ENCODE measurements around the gene UVRAG. TPM values are rescaled to one million over a fixed set of nuclear protein-coding genes. Genes with fewer than 3 reads are reported as not detected.

Gene UVRAG
- total RNA-seq, 1 donor from 2014 or later, result 44.7 TPM

DNA sequence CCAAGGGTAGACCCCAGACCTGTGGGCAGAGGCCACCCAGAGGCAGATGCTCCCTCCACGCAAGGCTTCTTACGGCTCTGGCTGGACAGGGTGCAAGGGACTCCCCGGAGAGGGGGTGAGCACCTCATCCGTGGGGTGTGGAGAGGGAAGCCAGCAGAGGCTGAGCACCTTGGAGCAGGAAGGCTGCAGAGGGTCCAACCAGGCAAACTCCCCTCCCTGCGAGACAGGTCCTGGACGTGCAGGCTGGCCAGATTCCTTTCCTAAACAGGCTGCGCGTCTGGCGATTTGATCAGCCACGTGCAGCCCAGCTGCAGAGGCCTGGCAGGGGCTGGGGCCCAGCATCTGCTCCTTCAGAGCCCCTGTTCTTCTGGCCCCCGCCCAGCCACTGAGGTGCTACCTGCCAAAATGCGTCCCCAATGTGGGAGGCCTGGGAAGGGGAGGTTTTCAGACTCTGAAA, 342.0 kb downstream of the UVRAG start:
- no peak for DNase-seq (ENCODE audit: extremely low read depth, low read depth, low spot score)

DNA sequence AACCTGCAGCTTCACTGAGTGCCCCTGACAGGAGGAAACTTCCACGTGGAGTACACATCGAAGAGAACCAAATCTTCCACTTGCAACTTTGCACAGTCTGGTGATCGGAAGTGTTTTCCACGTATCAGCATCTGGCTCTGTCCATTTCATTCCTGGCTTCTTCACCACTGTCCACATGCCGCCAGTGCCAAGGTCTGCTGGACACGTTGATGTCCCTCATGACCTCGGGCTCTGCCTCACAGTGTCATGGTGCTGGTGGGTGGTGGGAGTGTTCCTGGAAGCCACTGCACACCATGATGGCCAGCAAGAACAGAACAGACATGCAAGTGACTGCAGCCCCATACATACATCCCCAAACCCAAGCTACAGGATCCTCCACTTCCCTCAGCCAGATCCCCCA, 342.9 kb downstream of the UVRAG start:
- no peak for DNase-seq (ENCODE audit: extremely low read depth, low read depth, low spot score)

DNA sequence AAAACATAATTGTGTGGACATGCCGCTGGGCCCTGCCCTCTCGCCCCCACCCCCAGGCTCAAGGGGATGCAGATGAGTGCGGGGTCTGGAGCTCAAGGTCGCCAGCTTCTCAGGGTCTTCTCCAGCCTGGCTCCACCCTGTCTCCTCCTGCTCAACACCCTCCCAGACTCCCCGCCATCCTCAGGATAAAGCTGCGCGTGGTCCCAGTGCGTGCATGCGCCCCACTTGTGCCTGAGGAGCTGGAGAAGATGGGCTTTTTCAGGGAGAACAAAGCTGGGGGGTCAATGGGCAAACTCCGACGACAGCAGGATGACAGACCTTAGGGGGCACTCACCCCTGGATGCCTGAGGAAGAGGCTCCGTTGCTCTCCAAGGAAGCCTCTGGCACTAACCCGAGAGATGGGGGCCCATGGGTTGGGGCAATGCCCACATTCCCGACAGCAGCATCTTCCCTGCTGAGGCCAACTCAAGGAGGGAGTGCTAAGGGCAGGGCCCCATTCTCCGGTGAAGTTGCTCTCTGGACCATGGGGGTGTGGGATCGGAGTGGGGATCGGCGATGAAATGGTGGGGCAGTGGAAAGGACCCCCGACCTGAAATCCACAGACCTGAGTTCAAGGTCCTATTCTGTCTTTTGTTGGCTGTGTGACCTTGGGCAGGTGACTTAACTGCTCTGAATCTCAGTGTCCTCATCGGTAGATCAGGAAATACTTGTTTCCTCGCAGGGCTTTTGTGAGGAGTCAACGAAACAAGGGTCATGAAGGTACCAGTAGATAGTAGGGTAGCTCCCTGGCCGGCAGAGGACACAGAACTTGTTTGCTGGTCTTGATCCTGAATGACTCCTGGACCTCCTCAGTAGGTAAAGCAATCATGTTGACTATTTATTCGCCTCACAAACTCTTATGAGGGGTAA, 343.6 kb downstream of the UVRAG start:
- DNase-seq (ENCODE audit: extremely low read depth, low read depth, low spot score), result no peak

DNA sequence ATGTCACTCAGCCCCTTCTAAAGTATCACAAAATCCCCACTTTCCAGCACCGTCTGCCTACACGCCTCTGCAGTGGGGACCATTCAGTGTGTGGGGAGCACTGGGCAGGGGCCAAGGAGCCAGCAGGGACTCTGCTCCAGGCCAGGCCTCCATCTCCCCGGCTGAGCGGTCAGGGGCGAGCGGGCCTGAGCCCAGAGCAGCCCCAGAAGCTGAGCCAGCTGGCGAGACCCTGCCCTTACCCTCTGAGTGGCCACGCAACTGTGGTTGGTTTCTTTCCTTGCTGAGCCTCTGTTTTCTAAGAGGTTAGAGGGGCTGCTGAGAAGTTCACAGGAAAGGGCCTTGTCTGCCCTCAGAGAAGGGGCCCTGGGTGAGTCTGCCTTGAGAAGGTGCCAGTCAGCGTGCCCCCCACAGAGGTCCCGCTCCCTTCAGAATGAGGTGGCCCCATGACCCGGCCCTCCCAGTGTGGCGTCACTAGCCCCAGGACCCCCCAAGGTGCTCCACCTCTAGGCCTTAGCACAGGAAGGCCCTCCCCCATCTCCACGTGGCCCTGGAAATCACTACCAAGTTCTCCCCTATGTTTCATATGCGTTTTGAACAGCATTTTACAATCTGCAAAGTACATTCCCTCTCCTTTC, 344.4 kb downstream of the UVRAG start:
- DNase-seq (ENCODE audit: extremely low read depth, low read depth, low spot score), result no peak

DNA sequence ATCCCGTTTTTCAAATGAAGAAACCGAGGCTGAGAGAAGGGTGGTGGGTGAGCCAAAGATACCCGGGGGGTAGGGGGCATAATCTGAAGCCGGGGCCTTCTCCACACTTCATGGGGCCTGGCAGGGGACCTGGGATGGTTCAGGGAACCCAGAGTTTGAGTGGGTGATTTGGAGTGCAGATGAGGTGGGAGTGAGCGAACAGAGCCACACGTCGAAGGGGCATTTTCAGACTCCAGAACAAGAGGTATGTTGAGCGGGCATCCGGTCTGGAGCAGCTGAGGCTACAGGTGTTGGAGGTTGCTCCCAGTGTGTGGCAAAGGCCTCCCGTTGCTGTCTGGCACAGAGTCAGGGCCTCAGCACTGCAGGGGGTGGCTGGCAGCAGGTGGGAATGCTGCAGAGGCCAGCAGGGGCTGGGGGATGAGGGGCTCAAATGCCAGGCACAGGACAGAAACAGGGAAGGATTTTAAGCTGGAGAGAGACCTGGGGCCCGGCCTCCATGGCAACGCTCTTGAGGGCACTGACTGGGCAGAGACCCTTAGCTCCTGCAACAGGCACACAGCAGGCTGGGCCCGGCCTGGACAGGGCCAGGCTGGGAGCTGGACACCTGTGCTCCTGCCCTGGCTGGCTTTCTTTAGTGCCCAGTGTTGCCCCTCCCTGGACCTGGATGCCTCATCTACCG, 345.1 kb downstream of the UVRAG start:
- no peak for DNase-seq (ENCODE audit: extremely low read depth, low read depth, low spot score)

DNA sequence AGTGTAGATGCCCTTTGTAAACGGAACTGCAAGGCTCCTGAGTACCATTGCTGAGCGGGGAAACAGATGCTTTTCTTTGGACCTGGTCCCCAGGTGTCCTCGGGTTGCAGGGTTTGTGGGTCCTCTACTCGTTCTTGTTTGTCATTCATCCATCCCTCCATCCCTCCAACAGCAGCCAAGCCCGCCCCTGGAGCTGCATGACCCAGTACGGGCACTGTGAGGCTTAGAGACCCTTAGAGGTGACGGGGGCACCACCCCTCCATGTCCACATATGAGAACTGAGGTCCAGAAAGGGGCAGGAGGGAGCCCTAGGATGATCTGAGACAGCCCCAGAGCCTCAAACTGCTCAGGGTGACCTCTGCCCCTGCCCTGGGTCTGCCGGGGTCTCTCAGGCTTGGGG, 345.8 kb downstream of the UVRAG start:
- DNase-seq (ENCODE audit: extremely low read depth, low read depth, low spot score), result no peak

DNA sequence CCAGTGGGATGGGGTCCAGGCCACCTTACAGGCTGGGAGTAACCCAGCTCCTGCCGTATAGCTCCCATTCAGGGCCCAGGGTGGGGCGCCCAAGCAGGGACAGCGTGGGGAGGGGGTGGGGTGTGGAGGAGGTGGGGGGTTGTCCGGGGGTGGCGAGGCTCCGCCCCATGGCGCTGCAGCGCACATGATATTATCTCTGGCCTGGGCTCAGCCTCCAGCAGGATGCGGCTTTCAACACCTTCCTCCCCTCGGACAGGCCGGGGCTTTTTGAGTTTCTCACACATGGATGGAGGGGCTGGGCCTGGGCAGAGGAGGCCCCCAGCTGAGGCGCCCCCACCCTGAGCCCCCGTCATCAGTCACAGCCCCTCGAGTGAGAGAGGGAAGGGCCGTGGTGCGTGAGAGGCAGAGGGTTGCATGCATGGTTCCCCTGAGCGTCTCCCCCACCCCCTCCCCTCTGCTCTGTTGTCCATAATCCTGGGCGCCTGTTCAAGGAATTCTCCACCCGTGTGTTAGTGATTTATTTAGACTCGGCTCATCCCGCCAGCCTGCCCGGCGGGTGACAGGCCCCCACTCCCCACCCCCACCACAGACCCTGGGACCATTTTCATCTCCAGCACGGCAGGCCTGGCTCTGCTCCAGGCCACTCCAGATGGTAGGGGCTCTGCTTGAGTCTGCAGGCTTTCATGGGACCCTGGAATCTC, 346.4 kb downstream of the UVRAG start:
- no peak for DNase-seq (ENCODE audit: extremely low read depth, low read depth, low spot score)

DNA sequence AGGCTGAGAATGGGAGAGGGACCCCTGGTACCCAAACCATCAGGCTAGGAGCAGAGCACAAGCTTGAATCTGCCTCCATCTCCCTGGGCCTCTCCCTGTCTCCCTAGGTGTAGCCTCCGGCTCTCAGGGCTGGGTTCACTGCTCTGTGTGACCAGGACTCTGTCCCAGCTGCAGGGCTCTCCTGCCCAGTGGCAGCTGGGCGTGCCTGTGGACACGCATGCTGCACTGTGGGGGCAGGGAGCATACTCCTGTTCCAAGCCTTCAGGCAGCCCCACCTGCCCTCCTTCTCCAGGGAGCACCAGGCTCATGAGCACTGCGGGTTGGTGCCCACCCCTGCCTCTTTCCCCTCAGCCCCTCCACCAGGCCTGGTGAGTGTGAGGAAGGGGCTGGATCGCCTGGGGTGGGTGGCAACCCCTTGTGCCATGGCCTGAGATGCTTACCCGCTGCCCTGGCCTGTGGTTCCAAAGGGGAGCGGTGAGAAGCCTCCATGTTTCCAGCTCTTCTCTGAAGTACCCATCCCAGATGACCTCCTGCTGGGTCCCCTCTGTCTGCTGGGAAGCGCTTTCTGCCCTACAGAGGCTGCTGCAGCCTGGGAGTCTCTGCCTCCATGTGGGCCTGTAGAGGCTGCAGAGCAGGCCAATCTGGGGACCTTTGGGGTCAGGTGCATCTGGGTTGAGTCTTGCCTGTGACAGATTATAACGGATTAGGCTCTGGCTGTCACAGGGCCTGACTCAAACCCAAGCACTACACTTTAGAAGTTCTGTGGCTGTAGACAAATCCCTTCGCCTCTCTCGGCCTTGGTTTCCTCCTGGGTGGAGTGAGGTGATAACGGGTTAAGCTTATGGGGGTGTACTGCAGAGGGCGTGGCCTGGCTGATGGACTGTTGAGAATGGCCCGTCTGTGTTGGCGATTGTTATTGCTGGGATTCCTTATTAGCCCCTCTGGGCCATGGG, 347.6 kb downstream of the UVRAG start:
- DNase-seq (ENCODE audit: extremely low read depth, low read depth, low spot score), result no peak

DNA sequence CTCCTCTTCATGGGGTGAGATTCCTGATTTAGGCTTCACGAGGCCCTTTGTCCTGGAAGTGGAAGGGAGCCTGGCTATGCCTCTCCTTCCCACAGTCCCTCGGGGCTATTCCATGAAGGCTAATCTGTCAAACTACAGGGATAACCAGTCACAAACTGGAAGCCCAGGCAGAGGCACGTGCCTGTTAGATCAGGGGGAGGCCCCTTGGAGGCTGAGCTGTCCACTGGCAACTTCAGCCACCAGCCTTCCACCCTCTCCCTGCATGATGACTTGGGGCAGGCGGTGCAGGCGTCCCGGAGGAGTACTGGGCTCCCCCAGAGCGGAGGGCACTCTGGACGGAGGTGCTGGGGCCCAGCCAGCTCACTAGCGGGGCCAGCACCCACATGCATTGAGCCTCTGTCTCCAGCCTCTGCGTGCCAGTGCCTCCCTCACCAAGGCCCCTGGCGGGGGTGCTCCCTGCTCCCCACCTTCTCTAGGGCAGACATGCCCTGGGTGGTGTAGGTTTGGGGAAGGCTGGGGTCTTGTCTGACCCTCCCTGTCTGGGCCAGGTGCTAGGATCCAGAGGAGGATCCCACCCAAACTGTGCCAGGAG, 348.4 kb downstream of the UVRAG start:
- no peak for DNase-seq (ENCODE audit: extremely low read depth, low read depth, low spot score)

DNA sequence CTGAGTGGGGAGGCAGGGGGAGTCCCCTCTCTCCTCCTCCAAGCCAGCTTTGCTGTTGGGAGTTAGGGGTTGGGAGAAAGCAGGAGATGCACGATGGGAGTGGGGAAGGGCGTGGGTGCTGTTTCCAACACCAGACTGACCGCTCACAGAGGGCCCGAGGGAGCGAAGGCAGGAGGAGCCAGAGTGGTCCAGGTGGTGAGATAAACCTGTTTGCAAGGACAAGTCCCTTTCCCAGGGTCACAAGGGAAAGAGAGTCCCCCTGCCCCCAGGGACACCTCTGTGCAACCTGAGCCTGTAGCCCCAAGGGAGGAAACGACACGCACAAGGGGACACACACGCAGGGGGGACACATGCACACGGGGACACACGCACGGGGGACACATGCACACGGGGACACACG, 349.1 kb downstream of the UVRAG start:
- no peak for DNase-seq (ENCODE audit: extremely low read depth, low read depth, low spot score)

DNA sequence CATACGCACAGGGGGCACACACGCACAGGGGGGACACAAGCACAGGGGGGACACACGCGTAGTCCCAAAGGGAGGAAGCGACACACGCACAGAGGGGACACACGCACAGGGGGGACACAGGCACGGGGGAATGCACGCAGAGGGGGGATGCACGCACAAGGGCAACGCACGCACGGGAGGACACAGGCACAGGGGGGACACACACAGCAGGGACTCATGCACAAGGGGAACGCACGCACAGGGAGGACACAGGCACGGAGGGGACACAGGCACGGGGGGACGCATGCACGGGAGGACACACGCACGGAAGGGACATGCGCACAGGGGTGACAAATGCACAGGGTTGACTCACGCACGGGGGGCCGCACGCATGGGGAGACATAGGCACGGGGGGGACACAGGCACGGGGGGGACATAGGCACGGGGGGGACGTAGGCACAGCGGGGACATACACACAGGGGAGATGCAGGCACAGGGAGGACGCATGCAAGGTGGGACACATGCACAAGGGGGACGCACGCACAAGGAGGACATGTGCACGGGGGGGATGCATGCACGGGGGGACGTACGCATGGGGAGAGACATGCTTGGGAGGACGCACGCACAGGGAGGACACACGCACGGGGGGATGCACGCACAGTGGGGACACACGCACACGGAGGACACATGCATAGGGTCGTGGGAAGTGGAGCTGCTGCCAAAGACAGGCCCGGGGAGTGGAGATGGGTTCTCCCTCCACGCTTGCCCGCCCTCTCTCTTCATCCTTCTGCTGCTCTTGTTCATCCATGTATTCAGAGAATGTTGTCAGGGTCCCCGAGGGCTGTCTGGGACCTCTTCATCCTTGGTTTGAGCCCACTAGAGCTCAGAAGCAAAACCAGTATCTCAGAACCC, 350.1 kb downstream of the UVRAG start:
- no peak for DNase-seq (ENCODE audit: extremely low read depth, low read depth, low spot score)

DNA sequence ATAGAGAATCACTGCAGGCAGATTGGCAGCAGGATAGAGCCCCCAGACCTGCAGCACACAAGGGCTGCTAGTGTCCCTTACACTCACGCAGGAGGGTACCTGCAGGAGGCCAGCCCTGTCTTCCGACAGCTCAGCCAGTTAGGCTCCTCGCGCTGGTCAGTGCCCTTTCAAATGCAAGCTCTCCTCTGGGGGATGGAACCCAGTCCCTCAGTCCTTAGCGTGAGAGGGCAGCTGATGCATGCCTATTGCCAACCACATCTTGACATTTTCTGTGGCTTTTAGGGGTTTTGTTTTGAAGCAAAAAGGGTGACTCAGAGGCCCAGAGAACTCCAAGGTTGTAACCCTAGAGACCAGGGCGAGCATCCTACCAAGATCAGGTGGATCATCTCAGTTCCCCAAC, 351.3 kb downstream of the UVRAG start:
- no peak for DNase-seq (ENCODE audit: extremely low read depth, low read depth, low spot score)

DNA sequence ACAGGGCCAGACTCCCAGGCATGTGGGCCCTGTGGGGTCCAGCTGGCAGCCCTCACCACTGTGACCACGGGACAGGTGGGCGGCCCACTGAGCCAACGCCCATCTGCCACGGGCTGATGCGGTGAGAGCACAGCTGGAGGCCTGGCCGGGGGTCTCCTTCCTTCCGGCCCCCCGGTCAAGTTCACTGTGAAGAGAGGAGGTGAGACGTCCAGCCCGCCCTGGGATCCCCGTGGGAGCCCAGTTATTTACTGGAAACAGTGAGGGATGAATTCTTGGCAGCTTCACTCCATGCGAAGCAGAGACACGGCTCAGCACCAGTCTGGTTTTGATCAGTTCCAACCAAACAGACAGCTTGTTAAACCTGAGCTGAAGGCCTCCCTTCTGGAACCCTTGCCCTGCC, 352.6 kb downstream of the UVRAG start:
- DNase-seq (ENCODE audit: extremely low read depth, low read depth, low spot score), result no peak

DNA sequence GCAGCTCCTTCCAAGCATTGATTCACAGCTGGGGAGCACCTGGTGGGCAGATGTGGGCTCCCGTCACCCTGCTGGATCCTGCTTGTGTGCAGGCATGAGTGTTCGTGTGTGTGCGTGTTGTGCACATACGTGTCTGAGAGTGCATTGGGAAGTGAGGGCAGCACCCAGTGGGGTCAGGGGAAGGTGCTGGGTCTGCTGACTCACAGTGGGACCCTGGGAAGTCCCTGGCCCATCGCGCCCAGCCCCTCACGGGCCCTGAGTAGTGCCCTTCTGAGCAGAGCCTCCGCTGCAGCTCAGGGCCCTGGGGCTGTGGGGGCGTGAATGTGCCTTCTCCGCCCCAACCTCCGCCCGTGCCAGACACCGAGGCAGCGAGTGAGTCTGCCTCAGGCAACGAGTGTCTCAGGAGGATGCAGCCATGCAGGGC, 354.5 kb downstream of the UVRAG start:
- DNase-seq (ENCODE audit: extremely low read depth, low read depth, low spot score), result no peak

DNA sequence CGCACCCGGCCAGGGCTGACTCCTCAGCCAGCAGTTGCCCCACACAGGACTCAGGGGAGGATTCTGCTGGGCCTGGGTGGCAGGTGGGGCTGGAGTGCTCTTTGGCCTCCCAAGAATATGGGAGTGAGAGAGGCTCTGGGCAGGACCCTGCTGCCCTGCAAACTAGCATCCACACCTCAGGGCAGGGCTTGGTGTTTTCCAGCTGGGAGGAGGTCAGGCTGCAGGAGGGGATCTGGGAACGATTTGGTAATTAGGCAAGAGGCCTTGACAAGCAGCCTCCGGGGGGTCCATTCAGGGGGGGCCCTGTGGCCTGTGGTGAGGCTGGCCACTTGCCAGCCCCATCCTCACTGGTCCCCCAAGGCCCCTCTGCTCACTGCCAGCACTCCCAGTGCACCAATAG, 355.5 kb downstream of the UVRAG start:
- DNase-seq (ENCODE audit: extremely low read depth, low read depth, low spot score), result no peak

DNA sequence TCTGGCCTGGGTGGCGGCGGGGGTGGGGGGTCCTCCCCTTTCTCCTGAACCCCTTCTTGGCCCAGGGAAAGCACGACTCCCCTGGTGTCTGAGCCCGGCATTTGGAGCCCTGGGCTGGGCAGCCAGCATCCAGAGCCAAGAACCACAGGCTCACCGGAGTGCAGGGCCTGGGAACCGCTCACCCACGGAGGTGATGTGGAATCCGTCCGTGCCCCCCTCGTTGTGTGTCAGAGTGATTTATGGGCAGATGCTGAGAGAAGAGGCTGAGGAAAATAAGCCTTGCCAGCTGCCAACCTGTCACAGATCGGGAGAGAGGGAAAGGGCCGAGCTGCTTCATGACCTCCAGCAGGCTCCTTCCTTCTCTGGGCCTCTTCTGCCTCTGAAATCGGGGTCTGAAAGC, 357.6 kb downstream of the UVRAG start:
- no peak for DNase-seq (ENCODE audit: extremely low read depth, low read depth, low spot score)

DNA sequence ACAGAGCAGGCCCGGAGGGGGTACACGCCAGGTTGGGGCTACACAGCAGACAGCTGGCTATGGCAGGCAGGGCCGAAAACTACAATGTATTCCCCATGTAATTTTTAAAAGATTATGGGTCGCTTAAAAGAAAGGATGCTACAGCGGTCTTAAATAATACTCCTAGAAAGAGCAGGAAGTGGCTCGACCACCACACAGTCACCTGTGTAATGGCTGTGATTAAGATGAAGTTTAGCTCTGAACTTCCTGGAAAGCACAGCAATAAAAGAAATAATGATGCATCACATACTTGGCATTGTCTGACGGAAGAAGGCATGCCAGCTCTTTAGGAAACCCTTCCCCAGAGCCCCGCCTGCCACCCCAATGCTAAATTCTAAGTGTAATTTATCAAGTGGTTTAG, 358.7 kb downstream of the UVRAG start:
- DNase-seq (ENCODE audit: extremely low read depth, low read depth, low spot score), result no peak

DNA sequence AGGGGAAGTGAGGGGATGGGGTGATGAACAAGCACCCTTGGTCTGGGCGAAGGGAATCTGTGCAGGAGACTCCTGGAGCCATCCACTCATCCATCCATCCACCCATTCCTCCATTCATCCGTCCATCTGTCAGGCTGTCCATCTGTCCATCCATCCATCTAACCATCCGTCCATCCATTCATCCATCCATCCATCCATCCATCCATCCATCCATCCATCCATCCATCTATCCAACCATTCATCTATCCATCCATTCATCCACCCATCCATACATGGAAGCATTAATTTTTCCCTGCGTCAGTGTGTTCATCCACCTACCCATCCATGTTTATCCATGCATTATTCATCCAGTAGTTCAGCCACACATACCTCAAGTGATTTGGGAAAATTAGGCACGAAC, 359.3 kb downstream of the UVRAG start:
- no peak for DNase-seq (ENCODE audit: extremely low read depth, low read depth, low spot score)

DNA sequence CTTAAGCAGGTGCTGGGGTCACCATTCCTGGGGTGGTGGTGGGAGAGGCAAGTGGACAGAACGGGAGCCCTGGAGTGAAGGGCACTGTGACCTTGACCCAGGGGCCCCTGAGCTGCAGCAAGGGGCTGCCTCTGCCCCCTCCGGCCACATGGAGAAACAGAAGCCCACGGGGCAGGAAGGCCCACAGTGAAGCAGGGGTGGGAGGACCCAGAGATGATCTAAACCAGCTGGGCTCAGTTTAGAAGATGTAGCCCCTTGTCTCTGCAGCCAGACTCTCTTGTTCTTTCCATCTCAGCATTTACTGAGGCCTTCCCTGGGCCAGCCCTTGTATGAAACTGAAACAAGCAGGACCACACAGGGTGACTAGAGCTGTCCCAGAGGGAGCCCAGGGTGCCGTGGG, 360.8 kb downstream of the UVRAG start:
- no peak for DNase-seq (ENCODE audit: extremely low read depth, low read depth, low spot score)

Data from glomerular endothelial cell (primary cell).